Prostate gland (tissue), 2 donors: ENCODE data around the gene PCYOX1L.

ENCODE experiments used
- CTCF ChIP-seq, 4 experiments: fragments of 200-600 bp in 2 of 4; fragments of 450-650 bp in 2 of 4; sonication (generic) in 2 of 4; IDR thresholded peaks; 1 replicate in 3 of 4; 2 replicates in 1 of 4; pipeline ENCODE4 v1.5.1; 2016 to 2019; ENCODE audit warnings: antibody characterized with exemption in 4 of 4, mild to moderate bottlenecking in 2 of 4, moderate library complexity in 2 of 4
- POLR2AphosphoS5 ChIP-seq: sonication (generic); formaldehyde crosslinking; IDR thresholded peaks from one replicate; pipeline ENCODE4 v1.6.1; 2017; ENCODE audit warnings: antibody characterized with exemption

GRCh38 chr5:149376104-149376503 lies 18.3 kb downstream of the PCYOX1L start:
- TF ChIP-seq POLR2AphosphoS5 = no peak
- no peak for TF ChIP-seq CTCF (IDR thresholded peaks at IDR 0.05)
